ENCODE results near the gene SGMS1.

- TF ChIP-seq CTCF (IDR thresholded peaks at IDR 0.05) (no peak), POLR2A (IDR thresholded peaks at IDR 0.05) (no peak)
Observed at GRCh38 chr10:50437248-50437647, 186.5 kb downstream of the SGMS1 start.

All from heart left ventricle (tissue), 13 donors.